Calu3 (cell line): ENCODE measurements around the gene AGO3. TPM values are rescaled to one million over a fixed set of nuclear protein-coding genes. Genes with fewer than 3 reads are reported as not detected.

Source experiments
- BruUV-seq: library from RNA; stranded (reverse); fragments of 400-500 nt; replicated peaks from 2 replicates; lab custom pipeline; 2021; lab: Mats Ljungman, UMichigan
- CTCF ChIA-PET: fragments of 300-600 bp; sonication (Branson Sonifier 250); formaldehyde crosslinking; loops from one replicate; lab custom pipeline; 2022; ENCODE audit warnings: antibody characterized with exemption; lab: Charles Lee
- DNase-seq: peaks from one replicate; pipeline ENCODE4 v3.0.0; 2022
- H3K27ac Mint-ChIP-seq: one replicate; pipeline ENCODE4 v1.8.0; 2022; ENCODE audit warnings: mixed read lengths; ENCODE audit not compliant: unreplicated experiment
- H3K27me3 Mint-ChIP-seq: one replicate; pipeline ENCODE4 v1.8.0; 2022; ENCODE audit warnings: mixed read lengths; ENCODE audit not compliant: unreplicated experiment
- H3K36me3 Mint-ChIP-seq: one replicate; pipeline ENCODE4 v1.8.0; 2022; ENCODE audit warnings: mild to moderate bottlenecking, moderate library complexity, mixed read lengths; ENCODE audit not compliant: insufficient read depth, unreplicated experiment
- H3K4me1 Mint-ChIP-seq: one replicate; pipeline ENCODE4 v1.8.0; 2022; ENCODE audit warnings: mild to moderate bottlenecking, low read depth, mixed read lengths; ENCODE audit not compliant: unreplicated experiment
- H3K4me3 Mint-ChIP-seq: one replicate; pipeline ENCODE4 v1.8.0; 2022; ENCODE audit warnings: mild to moderate bottlenecking, low read depth, moderate library complexity, mixed read lengths; ENCODE audit not compliant: unreplicated experiment
- H3K9me3 Mint-ChIP-seq: one replicate; pipeline ENCODE4 v1.8.0; 2022; ENCODE audit warnings: low read depth, mixed read lengths; ENCODE audit not compliant: unreplicated experiment
- CTCF ChIP-seq: fragments of 200-600 bp; IDR thresholded peaks from one replicate; pipeline ENCODE4 v1.8.0; 2022; ENCODE audit warnings: antibody characterized with exemption; ENCODE audit not compliant: unreplicated experiment
- intact Hi-C: fragments of 100-400 bp; cut with micrococcal nuclease; formaldehyde crosslinking; loops from one replicate; pipeline ENCODE4 v1.10.0; 2022; ENCODE audit not compliant: unreplicated experiment
- total RNA-seq: library from RNA; stranded (reverse); gene quantifications from 2 replicates; pipeline ENCODE4 v1.2.3, GENCODE V29; 2022

Gene AGO3
- total RNA-seq, 1 experiment from 2014 or later: 28.5 TPM

GRCh38 chr1:35914717-35915116 is 16.2 kb upstream of the AGO3 start:
- intact Hi-C loops: no loop called here
- Mint-ChIP-seq H3K4me1 (no peaks in the 10 kb centered on the region), H3K36me3 (peaks cover 19% of the 10 kb centered on the region), H3K4me3 (no peak overlapping the region), H3K9me3 (no peaks in the 10 kb centered on the region), H3K27ac (no peak overlapping the region), H3K27me3 (no peaks in the 10 kb centered on the region)
- BruUV-seq: no TSS peak
- DNase-seq: no peak
- CTCF ChIA-PET: no interaction called here
- TF ChIP-seq CTCF: no peak

- no peak for DNase-seq
- no TSS peak for BruUV-seq
- H3K4me3 Mint-ChIP-seq: no peak overlapping the region
- CTCF ChIA-PET: no interaction called here
- no peaks in the 10 kb centered on the region for H3K27me3 Mint-ChIP-seq
- H3K4me1 Mint-ChIP-seq: no peaks in the 10 kb centered on the region
- intact Hi-C loops: no loop called here
- no peak for TF ChIP-seq CTCF
- H3K9me3 Mint-ChIP-seq: no peaks in the 10 kb centered on the region
- H3K36me3 Mint-ChIP-seq: peaks cover 19% of the 10 kb centered on the region
- H3K27ac Mint-ChIP-seq: no peak overlapping the region
Observed at GRCh38 chr1:35915693-35916092, 15.2 kb upstream of the AGO3 start.

- no peaks in the 10 kb centered on the region for H3K9me3 Mint-ChIP-seq
- H3K36me3 Mint-ChIP-seq: no peaks in the 10 kb centered on the region
- CTCF ChIA-PET: interaction anchor here (0.6 kb wide), 1 partner anchor 204 kb away, joined by 3 read pairs; no protein-coding TSS in a partner anchor
- H3K27me3 Mint-ChIP-seq: no peaks in the 10 kb centered on the region
- no peaks in the 10 kb centered on the region for H3K4me1 Mint-ChIP-seq
- no peak for DNase-seq
- intact Hi-C loops: no loop called here
- no TSS peak for BruUV-seq
- H3K4me3 Mint-ChIP-seq: no peak overlapping the region
- no peak overlapping the region for H3K27ac Mint-ChIP-seq
- no peak for TF ChIP-seq CTCF
Observed at GRCh38 chr1:35923791-35924221, 7.1 kb upstream of the AGO3 start.

- intact Hi-C loops: no loop called here
- Mint-ChIP-seq H3K27me3 (no peaks in the 10 kb centered on the region), H3K36me3 (peaks cover 2% of the 10 kb centered on the region), H3K4me1 (no peaks in the 10 kb centered on the region), H3K27ac (no peak overlapping the region), H3K9me3 (no peaks in the 10 kb centered on the region), H3K4me3 (no peak overlapping the region)
- CTCF ChIA-PET: no interaction called here
- DNase-seq: no peak
- TF ChIP-seq CTCF: no peak
- no TSS peak for BruUV-seq
Observed at GRCh38 chr1:35924838-35925237, 6.1 kb upstream of the AGO3 start.
